PC-9 (cell line): Measurements from ENCODE around the gene CCL3. TPM values are rescaled to one million over a fixed set of nuclear protein-coding genes. Genes with fewer than 3 reads are reported as not detected.

Source experiments
- BruUV-seq: library from RNA; stranded (reverse); fragments of 400-500 nt; replicated peaks from 2 replicates; lab custom pipeline; 2021; lab: Mats Ljungman, UMichigan
- CTCF ChIA-PET: fragments of 300-600 bp; sonication (Branson Sonifier 250); formaldehyde crosslinking; loops from one replicate; lab custom pipeline; 2022; ENCODE audit warnings: antibody characterized with exemption; lab: Charles Lee
- POLR2A ChIA-PET: fragments of 300-600 bp; sonication (Branson Sonifier 250); formaldehyde crosslinking; loops from one replicate; lab custom pipeline; 2022; ENCODE audit warnings: antibody characterized with exemption; ENCODE audit not compliant: unreplicated experiment; lab: Charles Lee
- DNase-seq, 2 experiments: peaks; one replicate each; pipeline versions ENCODE4 v3.0.0 to v3.0.0-alpha.2; 2015 to 2022; ENCODE audit warnings: mixed read lengths in 1 of 2
- H2AFZ ChIP-seq: fragments of 200-600 bp; sonication (generic); 2 replicates; pipeline ENCODE4 v1.8.1; 2017; ENCODE audit warnings: antibody characterized with exemption
- H3F3A ChIP-seq: fragments of 200-600 bp; sonication (generic); 2 replicates; pipeline ENCODE4 v1.8.1; 2017; ENCODE audit warnings: antibody characterized with exemption, mild to moderate bottlenecking, low read depth; ENCODE audit not compliant: insufficient read depth
- H3K27ac ChIP-seq: fragments of 200-600 bp; sonication (generic); 2 replicates; pipeline ENCODE4 v1.6.1; 2016; ENCODE audit warnings: mixed run types
- H3K27me3 ChIP-seq: fragments of 200-600 bp; sonication (generic); 2 replicates; pipeline ENCODE4 v1.6.1; 2016; ENCODE audit warnings: low read depth, mixed run types; ENCODE audit not compliant: insufficient read depth
- H3K36me3 ChIP-seq: fragments of 200-600 bp; sonication (generic); 2 replicates; pipeline ENCODE4 v1.6.1; 2016; ENCODE audit warnings: low read depth, mixed run types
- H3K4me1 ChIP-seq: fragments of 200-600 bp; sonication (generic); replicated peaks from 2 replicates; pipeline ENCODE4 v1.6.1; 2016; ENCODE audit warnings: mixed run types; ENCODE audit not compliant: insufficient read depth
- H3K4me2 ChIP-seq: fragments of 200-600 bp; sonication (generic); 2 replicates; pipeline ENCODE4 v1.6.1; 2017; ENCODE audit warnings: mixed run types
- H3K4me3 ChIP-seq: fragments of 200-600 bp; sonication (generic); 2 replicates; pipeline ENCODE4 v1.6.1; 2016; ENCODE audit warnings: mixed run types
- H3K79me2 ChIP-seq: fragments of 200-600 bp; sonication (generic); 2 replicates; pipeline ENCODE4 v1.6.1; 2017; ENCODE audit warnings: low read depth, mixed run types
- H3K9me2 ChIP-seq: fragments of 200-600 bp; sonication (generic); 2 replicates; pipeline ENCODE4 v1.8.1; 2017; ENCODE audit warnings: mild to moderate bottlenecking; ENCODE audit not compliant: insufficient read depth
- H3K9me3 ChIP-seq: fragments of 200-600 bp; sonication (generic); 2 replicates; pipeline ENCODE4 v1.8.1; 2016; ENCODE audit warnings: low read depth; ENCODE audit not compliant: insufficient read depth
- H4K20me1 ChIP-seq: fragments of 200-600 bp; sonication (generic); 2 replicates; pipeline ENCODE4 v1.8.1; 2017; ENCODE audit not compliant: insufficient read depth
- EZH2 ChIP-seq: fragments of 200-600 bp; sonication (generic); IDR thresholded peaks from 2 replicates; pipeline ENCODE4 v1.8.0; 2017; ENCODE audit warnings: antibody characterized with exemption, low read depth
- intact Hi-C: fragments of 100-400 bp; cut with micrococcal nuclease; formaldehyde crosslinking; loops from one replicate; pipeline ENCODE4 v1.10.0; 2022; ENCODE audit not compliant: unreplicated experiment
- total RNA-seq: library from RNA; stranded (reverse); gene quantifications from 2 replicates; pipeline ENCODE4 v1.2.3, GENCODE V29; 2021
- TF ChIP-seq, protein P1 (sequence below): fragments of 200-600 bp; sonication (generic); conservative IDR thresholded peaks from 2 replicates; pipeline ENCODE4 v1.6.1; 2017; ENCODE audit warnings: mixed run types, antibody characterized with exemption, mild to moderate bottlenecking, moderate library complexity

Gene CCL3
- total RNA-seq, 1 experiment from 2014 or later = not detected

DNA sequence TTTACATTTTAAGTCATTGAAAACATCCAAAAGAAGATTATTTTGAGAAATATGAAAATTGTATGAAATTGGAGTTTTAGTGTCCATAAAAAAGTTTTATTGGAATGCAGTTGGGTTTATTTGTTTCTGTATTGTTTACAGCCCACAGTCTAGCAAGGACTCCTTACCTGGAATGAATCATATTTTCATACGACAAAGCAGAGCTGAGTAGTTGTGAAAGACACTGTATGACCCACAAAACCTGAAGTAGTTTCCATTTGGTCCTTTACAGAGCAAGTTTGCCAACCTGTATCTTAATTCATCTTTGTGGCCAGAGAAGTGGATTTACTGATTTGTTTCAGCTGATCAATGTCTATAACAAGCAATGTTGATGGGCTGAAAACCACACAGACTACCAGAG lies 15.6 kb downstream of the CCL3 start:
- no peak overlapping the region for H3K4me2 ChIP-seq
- no peak for TF ChIP-seq EZH2
- TF ChIP-seq, protein P1, sequence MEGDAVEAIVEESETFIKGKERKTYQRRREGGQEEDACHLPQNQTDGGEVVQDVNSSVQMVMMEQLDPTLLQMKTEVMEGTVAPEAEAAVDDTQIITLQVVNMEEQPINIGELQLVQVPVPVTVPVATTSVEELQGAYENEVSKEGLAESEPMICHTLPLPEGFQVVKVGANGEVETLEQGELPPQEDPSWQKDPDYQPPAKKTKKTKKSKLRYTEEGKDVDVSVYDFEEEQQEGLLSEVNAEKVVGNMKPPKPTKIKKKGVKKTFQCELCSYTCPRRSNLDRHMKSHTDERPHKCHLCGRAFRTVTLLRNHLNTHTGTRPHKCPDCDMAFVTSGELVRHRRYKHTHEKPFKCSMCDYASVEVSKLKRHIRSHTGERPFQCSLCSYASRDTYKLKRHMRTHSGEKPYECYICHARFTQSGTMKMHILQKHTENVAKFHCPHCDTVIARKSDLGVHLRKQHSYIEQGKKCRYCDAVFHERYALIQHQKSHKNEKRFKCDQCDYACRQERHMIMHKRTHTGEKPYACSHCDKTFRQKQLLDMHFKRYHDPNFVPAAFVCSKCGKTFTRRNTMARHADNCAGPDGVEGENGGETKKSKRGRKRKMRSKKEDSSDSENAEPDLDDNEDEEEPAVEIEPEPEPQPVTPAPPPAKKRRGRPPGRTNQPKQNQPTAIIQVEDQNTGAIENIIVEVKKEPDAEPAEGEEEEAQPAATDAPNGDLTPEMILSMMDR = no peak
- no peaks in the 10 kb centered on the region for H3K9me3 ChIP-seq
- no peak overlapping the region for H3K4me3 ChIP-seq
- ChIA-PET CTCF (no interaction called here), POLR2A (no interaction called here)
- H3K36me3 ChIP-seq = no peaks in the 10 kb centered on the region
- H3K4me1 ChIP-seq = no peaks in the 10 kb centered on the region
- H3K27me3 ChIP-seq = peaks cover 53% of the 10 kb centered on the region
- no peaks in the 10 kb centered on the region for H3K79me2 ChIP-seq
- H4K20me1 ChIP-seq = no peaks in the 10 kb centered on the region; the same call in 1 of the 2 replicates
- no TSS peak for BruUV-seq
- H2AFZ ChIP-seq = no peak overlapping the region
- no peaks in the 10 kb centered on the region for H3K9me2 ChIP-seq
- DNase-seq = no peak
- H3F3A ChIP-seq = no peaks in the 10 kb centered on the region
- intact Hi-C loops = no loop called here
- no peak overlapping the region for H3K27ac ChIP-seq

DNA sequence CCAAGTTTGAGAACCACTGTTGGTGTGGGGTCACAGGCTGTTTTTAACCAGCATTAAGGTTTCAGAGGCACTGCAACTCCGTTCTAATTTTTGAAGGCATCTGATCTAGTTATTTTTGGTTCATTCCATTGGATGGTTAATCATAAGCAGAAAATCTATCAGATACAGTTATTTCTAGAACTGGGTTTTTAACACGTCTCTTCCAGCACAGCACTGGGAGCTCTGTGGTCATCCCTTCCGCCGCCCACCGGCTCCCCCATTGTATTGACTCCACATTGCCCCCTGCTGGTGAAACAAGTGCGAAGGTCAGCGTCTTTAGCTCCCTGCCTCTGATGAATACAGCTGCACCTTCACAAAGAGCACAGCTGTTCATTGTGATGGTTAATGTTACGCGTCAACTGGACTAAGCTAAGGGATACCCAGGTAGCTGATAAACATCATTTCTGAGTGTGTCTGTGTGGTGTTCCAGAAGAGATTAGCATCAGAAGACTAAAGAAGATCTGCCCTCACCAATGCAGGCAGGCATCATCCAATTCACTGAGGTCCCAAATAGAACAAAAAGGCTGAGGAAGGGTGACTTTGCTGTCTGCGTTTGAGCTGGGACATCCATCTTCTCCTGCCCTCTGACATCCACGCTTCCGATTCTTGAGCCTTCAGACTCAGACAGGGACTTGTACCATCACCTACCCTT lies 17.4 kb downstream of the CCL3 start:
- no peak overlapping the region for H2AFZ ChIP-seq
- no peaks in the 10 kb centered on the region for H3K9me3 ChIP-seq
- POLR2A ChIA-PET = interaction anchor here (0.7 kb wide), 1 partner anchor 11 kb away, joined by 4 read pairs; no protein-coding TSS in a partner anchor

DNA sequence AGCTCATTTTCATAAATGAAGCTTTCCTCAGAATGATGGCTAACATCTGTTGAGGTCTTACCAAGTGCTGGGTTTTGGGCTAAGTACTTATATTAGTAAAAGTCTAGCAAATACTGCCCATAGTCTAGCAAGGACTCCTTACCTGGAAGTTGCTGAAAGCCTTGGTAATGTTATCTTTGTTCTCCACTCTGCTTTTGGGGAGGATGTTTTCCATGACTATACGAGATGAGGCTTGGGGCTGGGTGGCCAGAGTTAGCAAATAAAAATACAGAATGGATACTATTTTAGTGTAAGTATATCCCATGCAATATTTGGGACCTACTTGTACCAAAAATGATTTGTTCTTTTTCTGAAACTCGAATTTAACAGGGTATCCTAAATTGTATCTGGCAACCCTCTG lies 18.2 kb downstream of the CCL3 start:
- Histone ChIP-seq H2AFZ (no peak overlapping the region), H3K9me3 (no peaks in the 10 kb centered on the region), H3K79me2 (no peaks in the 10 kb centered on the region), H3K4me2 (no peak overlapping the region), H4K20me1 (no peaks in the 10 kb centered on the region; the same call in 1 of the 2 replicates), H3K27me3 (peaks cover 41% of the 10 kb centered on the region; the same call in 1 of the 2 replicates), H3K27ac (no peak overlapping the region), H3K4me1 (no peaks in the 10 kb centered on the region), H3K4me3 (no peak overlapping the region), H3K9me2 (no peaks in the 10 kb centered on the region), H3F3A (no peaks in the 10 kb centered on the region), H3K36me3 (no peaks in the 10 kb centered on the region)
- TF ChIP-seq, protein P1 = no peak
- no peak for TF ChIP-seq EZH2
- POLR2A ChIA-PET = interaction anchor here (0.5 kb wide), 1 partner anchor 101 kb away, joined by 3 read pairs; no protein-coding TSS in a partner anchor
- CTCF ChIA-PET = no interaction called here
- intact Hi-C loops = no loop called here
- DNase-seq = no peak
- BruUV-seq = no TSS peak

More for the DNA sequence above, 17.4 kb downstream of the CCL3 start:
- Histone ChIP-seq H3K9me2 (no peaks in the 10 kb centered on the region), H3K27ac (no peak overlapping the region), H3F3A (no peaks in the 10 kb centered on the region), H3K36me3 (no peaks in the 10 kb centered on the region), H3K4me3 (no peak overlapping the region), H3K4me1 (no peaks in the 10 kb centered on the region), H3K4me2 (no peak overlapping the region), H3K27me3 (peaks cover 49% of the 10 kb centered on the region), H4K20me1 (no peaks in the 10 kb centered on the region; the same call in 1 of the 2 replicates), H3K79me2 (no peaks in the 10 kb centered on the region)
- peak in 1 of 2 experiments; percentile 2 for DNase-seq
- TF ChIP-seq EZH2 = no peak
- TF ChIP-seq, protein P1 = peak; percentile 63
- CTCF ChIA-PET = interaction anchor here (0.5 kb wide), 1 partner anchor 180 kb away, joined by 3 read pairs; no protein-coding TSS in a partner anchor
- BruUV-seq = no TSS peak
- intact Hi-C loops = no loop called here
